ENCODE results near the gene MAN2B1.
A peak's percentile ranks its signal among the peaks of the same experiment; 100 is the strongest.

Gene MAN2B1

GRCh38 chr19:12617646-12618045 lies 48.9 kb downstream of the MAN2B1 start:
- no peak for DNase-seq (ENCODE audit: low read depth in 2 of 2)

DNA sequence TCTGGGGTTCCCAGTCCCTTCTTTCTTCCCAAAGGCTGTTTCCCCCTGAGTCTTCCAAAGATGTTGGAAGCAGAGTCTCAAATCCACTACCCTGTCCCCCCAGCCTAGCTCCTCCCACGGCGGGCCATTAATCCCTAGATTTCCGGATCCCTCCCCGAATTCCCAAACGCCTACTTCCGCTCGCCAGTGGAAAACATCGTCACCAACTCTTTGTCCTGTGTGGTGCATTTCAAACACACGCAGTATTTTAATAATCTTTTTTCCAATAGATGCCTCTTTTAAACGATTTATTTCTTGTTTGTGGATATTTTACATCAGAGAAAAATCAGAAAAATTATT lies 55.2 kb downstream of the MAN2B1 start:
- no peak for DNase-seq (ENCODE audit: low read depth in 2 of 2)

- DNase-seq (ENCODE audit: low read depth in 2 of 2), result peak; percentile 92 to 96
These were observed 55.8 kb downstream of the MAN2B1 start, which contains the start of the genes ZNF490 and ZNF791 for GRCh38 chr19:12610540-12611360. ZNF490 (minus strand) TSS chr19:12610813; CDS start chr19:12610680, 133 bp downstream. ZNF791 (plus strand) TSS chr19:12610920; CDS start chr19:12611080, 160 bp downstream.

DNA sequence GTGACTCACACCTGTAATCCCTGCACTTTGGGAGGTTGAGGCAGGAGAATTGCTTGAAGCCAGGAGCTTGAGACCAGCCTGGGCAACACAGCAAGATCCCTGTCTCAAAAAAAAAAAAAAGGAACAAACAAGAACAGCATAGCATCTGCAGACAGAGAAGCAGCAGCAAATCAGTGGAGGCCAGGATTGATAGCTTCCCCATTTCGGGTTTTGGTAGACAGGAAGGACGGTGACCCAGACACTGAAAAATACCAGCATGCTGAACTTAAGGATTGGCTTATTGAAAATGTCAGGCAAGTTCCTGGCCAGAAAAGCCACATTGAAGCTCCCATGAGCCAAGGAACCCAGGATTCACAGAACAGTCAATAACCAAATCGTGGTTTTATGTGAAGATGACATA lies 58.9 kb downstream of the MAN2B1 start:
- DNase-seq (ENCODE audit: low read depth in 2 of 2), result no peak

DNA sequence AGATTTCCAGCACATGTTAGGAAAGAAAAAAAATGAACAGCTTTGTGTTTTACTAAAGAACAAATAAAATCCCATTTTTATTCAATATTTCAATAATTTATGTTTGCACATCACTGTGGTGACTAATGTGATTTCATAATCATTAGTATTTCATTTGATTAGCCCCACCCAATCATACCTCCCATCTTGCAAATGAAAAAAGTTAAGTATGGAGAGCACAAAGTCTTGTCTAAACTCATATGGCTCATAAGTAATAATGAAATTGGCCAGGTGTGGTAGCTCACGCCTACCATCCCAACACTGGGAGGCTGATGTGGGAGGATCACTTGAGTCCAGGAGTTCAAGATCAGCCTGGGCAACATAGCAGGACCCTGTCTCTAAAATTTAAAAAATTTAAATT lies 59.7 kb downstream of the MAN2B1 start:
- no peak for DNase-seq (ENCODE audit: low read depth in 2 of 2)

DNA sequence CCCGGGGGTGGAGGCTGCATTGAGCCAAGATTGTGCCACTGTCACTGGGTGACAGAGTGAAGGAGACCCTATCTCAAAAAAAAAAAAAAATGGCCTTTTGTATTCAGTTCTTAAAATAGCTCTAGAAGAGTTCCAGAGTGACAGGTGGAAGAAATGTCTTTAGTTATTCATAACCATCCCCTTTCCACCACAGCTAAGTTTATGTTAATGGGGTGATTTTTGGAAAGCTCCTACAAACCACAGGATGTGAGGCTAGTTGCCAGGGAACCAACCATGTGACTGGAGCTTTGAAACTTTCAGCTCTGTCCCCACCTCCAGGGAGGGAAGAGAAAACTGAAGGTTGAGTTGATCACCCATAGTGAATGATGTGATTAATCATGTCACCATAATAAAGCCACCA lies 62.8 kb downstream of the MAN2B1 start:
- DNase-seq (ENCODE audit: low read depth in 2 of 2), result peak in 1 of 2 donors; percentile 24

DNA sequence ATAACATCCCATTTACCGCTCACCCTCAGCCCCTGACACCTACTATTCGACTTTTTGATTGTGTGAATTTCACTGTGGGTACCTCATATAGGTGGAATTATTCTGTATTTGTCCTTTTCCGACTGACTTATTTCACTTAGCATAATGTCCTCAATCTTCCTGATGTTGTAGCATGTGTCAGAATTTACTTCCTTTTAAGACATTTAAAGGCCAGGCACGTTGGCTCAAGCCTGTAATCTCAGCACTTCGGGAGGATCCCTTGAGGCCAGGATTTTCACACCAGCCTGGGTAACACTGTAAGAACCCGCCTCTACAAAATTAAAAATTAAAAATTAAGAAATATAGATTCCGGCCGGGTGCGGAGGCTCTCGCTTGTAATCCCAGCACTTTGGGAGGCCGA lies 68.9 kb downstream of the MAN2B1 start:
- no peak for DNase-seq (ENCODE audit: low read depth in 2 of 2)

DNA sequence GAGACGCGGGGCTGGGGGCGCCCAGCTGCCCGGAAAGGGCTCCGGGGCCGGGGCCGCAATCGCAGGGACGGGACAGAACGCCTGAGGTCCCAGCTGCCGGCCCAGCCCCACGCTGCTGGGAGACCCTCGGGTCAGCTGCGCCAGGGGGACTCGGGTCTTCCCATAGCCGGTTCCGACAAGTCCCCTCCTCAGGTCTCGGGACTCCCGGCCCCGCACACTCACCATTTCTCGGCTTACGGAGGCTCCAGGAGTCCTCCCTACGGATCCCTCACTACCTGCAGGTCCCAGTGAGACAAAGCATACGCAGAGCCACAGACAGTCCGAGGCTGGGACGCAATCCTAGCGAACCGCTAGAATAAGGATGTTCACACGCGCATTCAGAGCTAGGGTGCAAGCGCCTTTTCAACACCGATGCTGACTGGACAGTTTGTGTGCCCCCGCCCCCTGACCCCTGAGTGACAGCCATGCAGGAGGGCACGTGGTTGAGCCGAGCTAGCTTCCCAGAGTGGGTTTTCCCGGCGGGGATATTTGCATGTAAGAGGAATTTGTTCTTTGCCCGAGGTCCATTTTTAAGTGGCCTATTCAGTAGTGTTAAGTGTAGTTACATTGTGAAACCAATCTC lies 69.5 kb downstream of the MAN2B1 start:
- no peak for DNase-seq (ENCODE audit: low read depth in 2 of 2)

All from stimulated activated CD8-positive, alpha-beta memory T cell treated with anti-CD3 and anti-CD28 coated beads, Interleukin-7, amount 100 ng/mL, for 4 hours (primary cell).